ENCODE data around the gene RHOA.

- TF ChIP-seq POLR2A (IDR thresholded peaks at IDR 0.05) (no peak), POLR2AphosphoS5 (IDR thresholded peaks at IDR 0.05) (peak in 1 of 3 donors; percentile 17), CTCF (IDR thresholded peaks at IDR 0.05 in 8 of 11, conservative IDR thresholded peaks at IDR 0.05 in 3 of 11) (no peak)
Measured at GRCh38 chr3:49377483-49377882, 34.3 kb downstream of the RHOA start.

Measured in spleen (tissue), 7 donors.